Transverse colon (tissue), 4 donors: Measurements from ENCODE around the gene USP5.

Experiments used
- CTCF ChIP-seq, 5 experiments: fragments of 200-600 bp in 3 of 5; fragments of 450-650 bp in 2 of 5; sonication (generic) in 3 of 5; IDR thresholded peaks; 1 replicate in 2 of 5; 2 replicates in 3 of 5; pipeline ENCODE4 v1.5.1; 2016 to 2017; ENCODE audit warnings: antibody characterized with exemption in 5 of 5, inconsistent platforms in 3 of 5, mild to moderate bottlenecking in 2 of 5, moderate library complexity in 1 of 5
- POLR2AphosphoS5 ChIP-seq, 3 donors: sonication (generic); formaldehyde crosslinking; IDR thresholded peaks; one replicate each; pipeline ENCODE4 v1.6.1; 2016; ENCODE audit warnings: antibody characterized with exemption in 3 of 3

- TF ChIP-seq CTCF (IDR thresholded peaks at IDR 0.05) (no peak), POLR2AphosphoS5 (IDR thresholded peaks at IDR 0.05) (no peak)
Measured at GRCh38 chr12:6816598-6816997, 35.4 kb upstream of the USP5 start.
